NCI-H226 (cell line): ENCODE data around the gene FBXO24.
A peak's percentile ranks its signal among the peaks of the same experiment; 100 is the strongest.

Experiments
- DNase-seq: peaks from one replicate; pipeline ENCODE4 v3.0.0-alpha.2; 2015

The FBXO24 gene

GRCh38 chr7:100626530-100627237 is 40.6 kb downstream of the FBXO24 start:
- DNase-seq, result peak; percentile 75

DNA sequence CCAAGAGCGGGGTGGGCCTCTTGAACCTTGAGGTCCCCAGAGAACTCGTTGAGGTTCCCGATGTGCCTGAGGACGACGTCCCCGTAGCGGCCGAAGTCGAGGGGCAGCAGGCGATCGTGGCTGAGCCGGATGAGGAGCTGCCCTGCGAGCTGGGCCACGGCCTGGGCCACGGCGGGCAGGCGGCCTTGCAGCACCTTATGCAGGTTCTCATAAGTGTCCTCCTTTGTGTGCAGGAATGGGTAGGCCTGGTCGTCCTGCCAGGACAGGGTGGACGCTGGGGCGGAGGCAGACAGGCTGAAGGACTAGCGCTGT is 41.1 kb downstream of the FBXO24 start:
- DNase-seq, result no peak

- no peak for DNase-seq
Measured at GRCh38 chr7:100629117-100629716, 43.1 kb downstream of the FBXO24 start.

- no peak for DNase-seq
Measured at GRCh38 chr7:100630066-100630465, 43.9 kb downstream of the FBXO24 start.

- DNase-seq, result no peak
Measured at GRCh38 chr7:100632951-100633717, 47.0 kb downstream of the FBXO24 start.

DNA sequence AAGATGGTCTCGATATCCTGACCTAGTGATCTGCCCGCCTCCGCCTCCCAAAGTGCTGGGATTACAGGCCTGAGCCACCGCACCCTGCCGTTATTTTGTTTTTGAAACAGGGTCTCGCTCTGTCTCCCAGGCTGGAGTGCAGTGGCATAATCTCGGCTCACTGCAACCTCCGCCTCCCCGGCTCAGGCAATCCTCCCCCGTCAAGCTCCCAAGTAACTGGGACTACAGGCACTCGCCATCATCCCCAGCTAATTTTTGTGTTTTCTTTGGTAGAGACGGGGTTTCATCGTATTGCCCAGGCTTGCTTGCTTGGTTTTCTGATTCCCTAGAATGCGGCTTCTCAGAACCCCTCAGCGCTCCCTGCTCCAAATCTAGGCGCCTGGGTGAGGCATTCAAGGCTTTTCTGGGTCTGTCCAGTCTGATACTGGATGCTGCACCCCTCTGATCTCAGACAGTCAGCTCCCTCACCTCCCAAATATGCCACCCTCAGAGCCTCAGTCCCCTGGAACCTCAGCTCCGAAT is 53.9 kb downstream of the FBXO24 start:
- no peak for DNase-seq

- DNase-seq, result no peak
Measured at GRCh38 chr7:100640517-100641440, 54.7 kb downstream of the FBXO24 start.

- DNase-seq, result no peak
Measured at GRCh38 chr7:100641463-100641859, 55.3 kb downstream of the FBXO24 start, which contains the start of gene TFR2. Gene TFR2 (minus strand): TSS chr7:100641552. CDS start chr7:100641509, 43 bp downstream.

DNA sequence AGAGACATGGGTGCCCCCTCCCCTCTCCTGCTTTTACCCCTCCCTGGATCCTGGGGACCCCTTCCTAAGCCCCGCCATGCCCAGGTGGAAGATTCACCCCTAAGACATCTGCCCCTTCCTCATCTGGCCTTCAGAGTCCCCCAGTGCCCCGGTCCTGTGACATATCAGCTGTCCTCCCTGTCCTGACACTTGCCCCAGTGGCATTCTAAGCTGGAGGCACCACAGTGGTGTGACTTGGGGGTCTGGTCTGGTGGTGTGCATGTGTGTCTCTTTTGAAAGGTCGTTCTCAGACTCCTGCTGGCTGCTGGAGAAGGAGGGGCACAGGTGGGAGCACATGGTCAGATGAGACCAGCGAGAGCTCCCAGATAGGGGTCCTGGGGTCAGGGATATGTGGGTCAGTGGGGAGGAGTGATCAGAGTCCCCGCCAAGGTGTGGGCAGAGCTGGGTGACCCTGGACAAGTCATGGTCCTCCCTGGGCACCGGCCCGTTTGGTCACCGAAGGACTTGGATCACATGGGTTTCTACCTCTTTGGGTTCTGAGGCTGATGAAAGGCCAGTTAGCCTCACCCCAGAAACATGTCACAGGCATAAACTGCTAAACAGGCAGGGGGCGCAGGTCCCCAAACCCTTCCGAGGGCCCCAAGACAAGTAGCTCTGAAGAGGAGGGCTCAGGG is 55.9 kb downstream of the FBXO24 start:
- no peak for DNase-seq

DNA sequence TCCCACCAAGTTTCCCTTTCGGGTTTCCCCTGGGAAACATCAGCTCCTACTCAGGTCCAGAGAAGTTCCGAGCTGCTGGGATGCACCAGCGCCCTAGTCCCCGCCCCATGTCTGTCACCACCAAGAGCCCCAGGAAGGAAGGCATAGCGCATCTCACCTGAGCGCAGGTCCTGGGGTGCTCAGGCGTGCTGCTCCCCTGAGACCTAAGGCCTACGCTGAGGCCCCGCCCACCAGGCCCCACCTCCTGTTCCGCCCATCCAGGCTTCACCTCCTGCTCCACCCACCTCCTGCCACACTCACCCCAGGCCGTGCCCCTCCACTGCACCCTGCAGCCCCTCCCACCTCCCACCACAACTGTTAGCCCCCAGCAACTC is 56.4 kb downstream of the FBXO24 start:
- DNase-seq, result no peak

DNA sequence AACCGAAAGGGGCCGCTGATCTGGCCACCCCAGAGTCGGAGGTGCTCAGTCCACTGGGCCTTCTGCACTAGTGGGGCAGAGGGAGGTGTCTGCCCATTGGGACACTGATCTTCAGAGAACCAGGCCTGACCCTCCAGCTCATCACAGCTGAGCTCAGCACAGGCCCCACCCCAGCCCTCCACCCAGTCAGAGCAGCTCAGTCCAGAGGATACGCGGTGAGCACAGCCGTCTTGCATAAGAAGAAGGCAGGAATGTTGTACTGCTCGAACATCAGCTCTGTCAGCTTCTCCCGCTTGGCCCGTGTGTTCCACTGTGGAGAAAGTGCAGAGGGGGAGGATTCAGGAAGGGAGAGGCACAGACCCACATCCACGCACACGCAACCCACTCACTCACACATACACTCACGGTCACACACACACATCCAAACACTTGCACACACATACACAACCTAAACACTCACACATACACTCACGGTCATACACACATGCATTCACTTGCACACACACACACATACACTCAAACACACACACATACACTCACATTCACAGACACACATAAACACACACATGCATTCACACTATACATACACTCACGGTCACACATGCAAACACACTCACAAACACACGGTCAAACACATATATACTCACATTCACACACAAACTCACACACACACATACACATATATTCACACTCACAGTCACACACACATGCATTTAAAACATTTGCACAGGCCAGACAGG is 63.9 kb downstream of the FBXO24 start:
- no peak for DNase-seq
